A204.1 (cell line): Measurements from ENCODE around the gene HID1.
"Not testable (repeated sequence)": the region's sequence is repeated elsewhere in the genome, so short reads cannot be mapped to it uniquely, and the experiment has no call there.

Source experiments
- FAIRE-seq: peaks from 2 replicates; lab custom pipeline; 2012; peaks lifted over from hg19 to GRCh38; lab: Jason Lieb, UNC

The HID1 gene, protein sequence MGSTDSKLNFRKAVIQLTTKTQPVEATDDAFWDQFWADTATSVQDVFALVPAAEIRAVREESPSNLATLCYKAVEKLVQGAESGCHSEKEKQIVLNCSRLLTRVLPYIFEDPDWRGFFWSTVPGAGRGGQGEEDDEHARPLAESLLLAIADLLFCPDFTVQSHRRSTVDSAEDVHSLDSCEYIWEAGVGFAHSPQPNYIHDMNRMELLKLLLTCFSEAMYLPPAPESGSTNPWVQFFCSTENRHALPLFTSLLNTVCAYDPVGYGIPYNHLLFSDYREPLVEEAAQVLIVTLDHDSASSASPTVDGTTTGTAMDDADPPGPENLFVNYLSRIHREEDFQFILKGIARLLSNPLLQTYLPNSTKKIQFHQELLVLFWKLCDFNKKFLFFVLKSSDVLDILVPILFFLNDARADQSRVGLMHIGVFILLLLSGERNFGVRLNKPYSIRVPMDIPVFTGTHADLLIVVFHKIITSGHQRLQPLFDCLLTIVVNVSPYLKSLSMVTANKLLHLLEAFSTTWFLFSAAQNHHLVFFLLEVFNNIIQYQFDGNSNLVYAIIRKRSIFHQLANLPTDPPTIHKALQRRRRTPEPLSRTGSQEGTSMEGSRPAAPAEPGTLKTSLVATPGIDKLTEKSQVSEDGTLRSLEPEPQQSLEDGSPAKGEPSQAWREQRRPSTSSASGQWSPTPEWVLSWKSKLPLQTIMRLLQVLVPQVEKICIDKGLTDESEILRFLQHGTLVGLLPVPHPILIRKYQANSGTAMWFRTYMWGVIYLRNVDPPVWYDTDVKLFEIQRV

DNA sequence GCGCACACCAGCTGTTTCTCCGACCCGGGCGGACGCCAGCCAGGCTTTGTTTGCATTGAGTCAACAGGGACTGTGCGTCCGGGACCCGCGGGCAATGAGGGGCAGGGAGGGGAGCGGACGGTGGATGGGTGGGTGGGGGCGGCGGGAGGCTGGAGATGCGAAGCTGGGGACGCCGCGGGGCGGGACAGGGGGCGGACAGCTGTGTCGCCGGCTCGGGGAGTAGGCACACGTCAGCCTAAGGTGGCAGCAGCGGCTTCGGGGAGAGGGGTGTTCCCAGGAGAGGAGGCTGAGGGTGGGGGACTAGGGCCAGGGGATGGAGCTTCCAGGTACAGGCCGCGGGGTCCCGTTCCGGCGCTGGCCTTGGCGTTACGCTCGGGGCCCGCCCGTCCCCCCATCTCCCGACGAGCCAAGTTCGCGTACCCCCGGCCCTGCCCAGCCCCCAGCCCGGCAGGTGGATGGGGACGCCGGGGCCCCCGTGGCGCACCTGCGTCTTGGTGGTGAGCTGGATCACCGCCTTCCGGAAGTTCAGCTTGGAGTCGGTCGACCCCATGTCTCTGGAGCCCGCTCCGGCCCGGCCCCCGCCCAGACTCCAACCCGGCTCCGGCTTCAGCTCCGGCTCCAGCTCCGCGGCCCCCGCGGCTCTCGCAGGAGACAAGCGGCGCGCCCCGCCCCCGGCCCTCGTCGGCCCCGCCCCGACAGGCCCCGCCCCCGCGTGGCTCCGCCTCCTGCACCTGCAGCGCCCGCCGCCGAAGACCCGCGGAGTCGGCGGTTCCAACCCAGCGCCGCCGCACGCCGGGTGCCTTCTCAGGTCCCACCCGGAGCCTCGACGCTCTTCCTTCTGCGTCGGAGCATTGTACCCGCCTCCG, at the start of gene HID1:
HID1 (minus strand) TSS at position 653 of the 866 bp plus-strand sequence; CDS start at position 550, 103 bp downstream.
- FAIRE-seq = no peak

DNA sequence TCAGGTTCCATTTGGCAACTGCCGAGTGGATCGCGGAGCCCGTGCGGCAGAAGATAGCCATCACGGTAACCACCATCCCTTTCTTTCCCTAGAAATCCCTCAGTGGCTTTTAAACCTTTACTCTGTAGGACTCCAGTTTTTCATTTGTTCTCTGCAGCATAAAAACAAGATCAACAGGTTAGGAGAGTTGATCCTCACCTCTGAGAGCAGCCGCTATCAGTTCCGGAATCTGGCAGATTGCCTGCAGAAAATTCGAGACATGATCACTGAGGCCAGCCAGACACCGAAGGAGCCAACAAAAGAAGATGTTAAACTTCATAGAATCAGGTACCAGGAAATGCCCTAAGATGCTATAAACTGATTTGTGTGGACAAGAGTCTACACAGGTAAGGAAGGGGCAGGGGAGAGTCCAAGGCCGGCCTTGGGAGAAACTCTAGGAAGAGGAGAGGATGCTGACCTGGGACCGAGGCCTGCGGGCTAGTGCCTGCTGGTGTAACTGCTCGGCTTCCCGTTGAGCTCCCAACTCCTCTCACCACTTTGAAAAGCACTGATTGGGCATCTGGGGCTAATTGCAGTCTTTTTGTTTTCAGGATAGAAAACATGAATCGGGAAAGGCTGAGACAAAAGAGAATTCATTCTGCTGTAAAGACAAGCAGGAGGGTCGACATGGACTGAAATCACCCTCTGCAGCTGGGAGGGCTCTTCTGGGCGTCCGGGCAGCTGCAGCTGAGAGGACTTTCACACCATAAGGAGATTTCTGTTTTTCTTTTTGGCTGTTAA, 48.0 kb upstream of the HID1 start:
- FAIRE-seq = no peak

DNA sequence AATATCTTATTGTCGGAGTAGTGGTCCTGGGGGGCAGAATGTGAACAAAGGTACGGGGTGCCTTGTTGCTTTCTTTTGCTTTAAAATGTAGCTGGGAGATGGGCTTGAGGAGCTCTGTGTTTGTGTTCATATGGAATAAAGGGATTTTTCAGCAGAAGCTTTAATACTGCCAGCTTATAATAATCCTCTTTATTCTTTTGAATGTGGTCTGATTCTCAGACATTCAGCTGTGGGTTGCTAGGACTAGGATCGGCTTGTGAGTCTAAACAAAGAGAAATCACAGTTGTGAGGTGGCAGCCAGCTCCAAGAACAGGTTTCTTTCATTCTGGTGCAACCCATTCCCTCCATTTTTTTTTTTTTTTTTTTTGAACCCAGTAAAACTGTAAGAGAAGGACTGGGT, 47.2 kb upstream of the HID1 start:
- FAIRE-seq = no peak

DNA sequence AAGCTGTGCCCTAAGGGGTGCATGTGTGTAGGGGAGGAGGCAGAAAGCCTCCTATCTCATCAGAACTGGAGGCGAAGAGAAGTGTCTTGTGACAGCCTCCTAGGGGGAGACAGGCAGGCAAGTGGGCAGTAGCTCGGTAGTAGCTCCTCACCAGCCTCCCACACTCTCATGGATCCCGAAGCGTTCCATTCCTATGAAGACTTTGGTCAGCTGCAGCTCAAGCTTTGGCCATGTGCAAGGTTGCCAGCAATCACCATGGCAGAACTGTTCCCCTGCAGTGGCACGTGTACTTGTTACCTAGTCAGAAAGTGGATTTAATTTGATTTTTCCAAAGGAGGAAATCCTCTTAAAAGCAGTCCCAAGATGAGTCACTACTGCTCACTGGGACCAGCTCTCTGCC, 46.6 kb upstream of the HID1 start:
- FAIRE-seq = no peak

DNA sequence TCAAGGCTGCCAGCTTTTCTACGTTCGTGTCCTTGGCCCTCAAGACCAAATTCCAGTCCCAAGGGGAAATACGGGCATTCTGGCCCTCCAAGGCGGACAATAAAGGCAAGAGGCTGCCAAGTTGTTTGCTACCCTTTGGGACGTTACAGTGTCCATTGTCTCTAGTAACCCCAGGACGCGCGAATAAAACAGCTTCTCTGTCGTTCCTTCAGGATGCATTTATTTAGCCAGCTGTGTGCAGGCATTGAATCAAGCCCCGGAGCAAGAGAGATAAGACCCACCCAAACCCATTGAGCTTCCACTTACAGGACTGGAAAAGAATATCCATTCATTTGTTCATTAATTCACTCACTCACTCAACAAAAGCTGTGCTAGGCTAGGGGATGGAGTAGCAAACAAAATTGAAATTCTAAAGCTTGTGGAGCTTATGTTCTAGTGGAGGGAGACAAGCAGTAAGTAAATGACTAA, 40.6 kb upstream of the HID1 start:
- FAIRE-seq = no peak

DNA sequence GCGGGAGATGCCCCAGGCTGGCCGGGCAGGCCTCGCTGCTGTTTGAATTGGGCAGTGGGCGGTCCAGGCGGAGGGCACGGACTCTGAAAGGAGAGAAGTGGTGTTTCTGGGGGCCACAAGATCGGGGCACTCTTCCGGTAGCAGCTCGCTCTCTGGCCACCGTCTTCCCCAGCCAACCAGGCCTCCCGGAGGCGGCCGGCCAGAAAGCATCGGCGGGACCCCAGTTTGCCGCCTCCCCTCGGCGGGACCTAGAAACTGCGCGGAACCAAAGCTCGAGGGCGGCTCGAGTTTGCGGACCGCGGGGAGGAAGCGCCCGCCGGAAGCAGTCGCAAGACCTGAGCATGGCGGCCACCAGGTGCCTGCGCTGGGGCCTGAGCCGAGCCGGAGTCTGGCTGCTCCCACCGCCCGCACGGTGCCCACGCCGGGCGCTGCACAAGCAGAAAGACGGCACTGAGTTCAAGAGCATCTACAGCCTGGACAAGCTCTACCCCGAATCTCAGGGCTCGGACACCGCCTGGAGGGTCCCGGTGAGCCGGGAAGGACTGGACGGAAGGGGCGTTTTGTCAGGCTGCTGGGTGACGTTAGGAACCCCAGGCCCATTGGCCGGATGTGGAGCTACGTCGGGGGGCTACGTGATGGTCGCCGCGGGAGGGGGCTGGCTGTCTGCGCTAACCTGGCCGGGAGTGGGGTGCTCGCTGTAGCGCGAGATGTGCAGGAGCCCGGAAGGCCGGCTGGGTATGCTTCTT, 40.0 kb upstream of the HID1 start, which contains the start of gene MRPL58:
MRPL58 (plus strand) TSS at position 325 of the 746 bp plus-strand sequence; CDS start at position 342, 17 bp downstream.
- FAIRE-seq = no peak

DNA sequence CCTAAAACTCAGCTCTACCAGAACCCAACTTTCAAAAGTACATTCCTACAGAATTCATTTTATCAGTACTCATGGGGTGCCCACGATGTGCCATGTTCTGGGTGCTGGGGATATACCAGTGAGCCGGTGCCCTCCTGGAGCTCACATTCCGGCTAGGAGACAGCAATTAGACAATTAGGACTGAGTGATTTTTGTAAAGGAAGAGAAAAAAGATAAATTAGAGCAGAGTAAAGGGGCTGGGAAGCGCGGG, 39.5 kb upstream of the HID1 start:
- no peak for FAIRE-seq

DNA sequence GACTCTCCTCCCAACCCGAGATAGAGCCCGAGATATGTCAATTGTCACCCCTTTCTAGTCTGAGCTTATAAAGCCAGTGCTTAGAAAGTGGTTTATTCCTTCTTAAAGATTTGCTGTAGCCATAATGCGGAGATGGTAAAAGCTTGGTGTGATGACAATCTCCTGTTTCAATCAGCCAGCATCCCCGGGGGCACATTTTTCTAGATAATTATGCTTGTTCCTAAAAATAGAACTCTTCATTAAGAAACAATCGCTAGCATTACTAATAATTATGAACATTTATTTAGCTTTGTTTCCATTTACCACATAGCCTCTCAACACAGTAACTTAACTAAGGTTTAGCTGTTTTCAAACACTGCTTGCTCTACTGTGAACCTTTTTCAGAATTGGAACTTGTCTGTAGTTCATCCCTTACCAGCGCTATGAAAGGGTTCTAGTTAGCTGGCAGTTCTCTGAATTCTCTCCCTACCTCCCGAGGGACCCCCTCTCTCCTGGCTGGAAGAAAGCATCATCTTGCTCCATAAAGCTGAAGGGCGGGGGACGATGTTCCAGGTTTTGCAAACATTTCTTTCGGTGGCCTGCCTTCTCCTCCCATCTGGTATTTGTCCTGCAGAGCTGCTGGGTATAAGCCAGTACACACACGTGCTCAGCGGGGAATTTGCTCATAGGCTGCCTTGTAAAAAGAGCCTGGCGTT, 39.0 kb upstream of the HID1 start:
- no peak for FAIRE-seq

DNA sequence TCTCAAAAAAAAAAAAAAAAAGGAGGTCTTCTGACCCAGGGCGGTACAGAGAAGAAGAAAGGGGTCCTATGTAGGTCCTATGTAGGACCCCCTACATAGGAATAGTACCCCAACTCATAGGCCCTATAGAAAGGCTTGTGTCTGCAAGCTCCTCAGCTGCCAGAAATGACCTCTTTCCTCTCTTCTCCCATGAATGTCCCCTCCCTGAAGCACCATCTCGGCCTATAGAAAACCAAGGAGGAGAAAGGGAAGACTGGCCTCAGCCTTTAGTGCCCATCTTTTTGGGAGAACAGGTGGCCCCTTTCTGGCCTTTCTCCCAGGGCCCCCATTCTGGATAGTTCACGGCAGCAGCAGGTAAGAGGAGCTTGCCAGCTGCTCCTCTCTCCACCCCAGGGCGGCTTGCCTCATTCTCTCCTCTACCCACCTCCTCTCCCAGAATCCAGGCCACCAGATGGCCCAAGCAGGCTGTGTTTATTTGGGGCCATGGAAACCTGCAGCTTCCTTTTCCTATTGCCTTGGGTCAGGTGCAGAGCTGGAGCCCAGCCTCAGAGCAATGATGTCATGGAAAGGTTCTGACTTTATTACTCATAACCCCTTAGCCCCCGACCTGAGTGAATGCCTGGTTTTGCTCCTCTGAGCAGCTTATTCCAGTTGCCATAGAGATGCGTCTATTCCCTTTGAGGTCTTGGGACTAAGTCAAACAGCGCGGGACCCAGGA, 38.3 kb upstream of the HID1 start:
- no peak for FAIRE-seq

DNA sequence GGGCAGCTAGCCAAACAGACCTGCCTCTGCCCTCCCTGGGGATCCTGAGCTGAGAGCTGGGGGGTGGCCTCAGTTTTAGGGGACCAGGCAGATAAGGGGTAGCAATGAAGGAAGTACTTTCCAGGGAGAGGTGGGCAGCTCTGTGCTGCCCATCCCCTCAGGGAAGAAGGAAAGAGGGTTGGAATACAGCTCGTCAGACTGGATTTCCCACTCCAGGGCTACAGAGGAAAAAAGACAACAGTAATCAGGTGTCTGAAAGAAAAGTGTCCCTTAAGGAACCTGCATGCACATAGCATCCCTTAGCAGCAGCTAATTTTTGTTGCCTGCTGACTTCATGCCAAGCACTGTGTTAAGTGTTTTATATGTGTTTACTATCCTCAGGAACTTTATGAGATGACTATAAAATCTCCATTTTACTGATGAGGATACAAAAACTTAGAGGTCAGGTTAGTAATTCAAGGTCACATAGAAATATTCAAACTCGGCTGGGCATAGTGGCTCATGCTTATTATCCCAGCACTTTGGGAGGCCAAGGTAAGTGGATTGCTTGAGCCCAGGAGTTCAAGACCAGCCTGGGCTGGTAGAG, 36.7 kb upstream of the HID1 start:
- FAIRE-seq = no peak

DNA sequence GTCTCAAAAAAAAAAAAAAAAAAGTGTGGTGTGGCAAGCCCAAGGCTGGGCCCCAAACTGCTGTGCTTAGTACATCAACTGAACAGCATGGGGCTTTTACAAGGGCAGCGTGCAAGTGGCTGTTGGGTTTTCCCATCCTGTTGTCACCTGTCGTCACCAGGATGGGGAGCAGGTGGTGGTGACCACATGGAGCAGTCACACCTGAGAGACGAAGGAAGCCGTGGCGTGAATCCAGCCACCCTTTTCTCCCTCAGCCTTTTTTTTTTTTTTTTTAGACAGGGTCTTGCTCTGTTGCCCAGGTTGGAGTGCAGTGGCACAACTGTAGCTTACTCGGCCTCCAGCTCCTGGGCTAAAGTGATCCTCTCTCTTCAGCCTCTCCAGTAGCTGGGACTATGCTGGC, 35.8 kb upstream of the HID1 start:
- no peak for FAIRE-seq

DNA sequence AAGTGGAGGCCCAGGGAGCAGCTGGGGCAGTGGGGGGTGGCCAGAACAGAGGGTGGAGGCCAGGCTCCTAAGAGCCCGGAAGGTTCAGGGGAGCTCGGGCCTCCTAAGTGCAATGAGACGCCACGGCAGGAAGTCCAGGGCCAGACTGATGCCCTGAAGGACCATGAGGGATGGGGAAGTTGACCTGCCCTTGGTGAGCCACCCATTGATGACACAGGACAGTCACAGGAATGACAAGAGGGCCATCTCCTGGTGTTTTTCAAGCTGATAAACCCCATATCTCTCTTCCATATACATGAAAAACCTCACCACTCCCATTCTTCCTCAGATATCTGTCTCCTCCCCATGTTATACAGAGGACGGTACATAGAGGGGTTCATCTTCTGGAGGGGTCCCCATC, 34.1 kb upstream of the HID1 start:
- FAIRE-seq = no peak

DNA sequence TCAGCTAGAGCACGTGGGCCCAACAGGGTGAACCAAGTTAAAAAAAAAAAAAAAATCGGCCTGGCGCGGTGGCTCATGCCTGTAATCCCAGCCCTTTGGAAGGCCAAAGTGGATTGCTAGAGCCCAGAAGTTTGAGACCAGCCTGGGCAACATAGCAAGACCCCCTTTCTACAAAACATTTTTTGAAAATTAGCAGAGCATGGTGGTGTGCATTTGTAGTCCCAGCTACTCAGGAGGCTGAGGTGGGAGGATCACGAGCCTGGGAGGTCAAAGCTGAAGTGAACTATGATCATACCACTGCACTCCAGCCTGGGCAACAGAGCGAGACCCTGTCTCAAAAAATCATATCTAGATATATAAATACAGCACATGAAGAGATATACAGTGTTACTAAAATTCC, 33.5 kb upstream of the HID1 start:
- not testable (repeated sequence) for FAIRE-seq

DNA sequence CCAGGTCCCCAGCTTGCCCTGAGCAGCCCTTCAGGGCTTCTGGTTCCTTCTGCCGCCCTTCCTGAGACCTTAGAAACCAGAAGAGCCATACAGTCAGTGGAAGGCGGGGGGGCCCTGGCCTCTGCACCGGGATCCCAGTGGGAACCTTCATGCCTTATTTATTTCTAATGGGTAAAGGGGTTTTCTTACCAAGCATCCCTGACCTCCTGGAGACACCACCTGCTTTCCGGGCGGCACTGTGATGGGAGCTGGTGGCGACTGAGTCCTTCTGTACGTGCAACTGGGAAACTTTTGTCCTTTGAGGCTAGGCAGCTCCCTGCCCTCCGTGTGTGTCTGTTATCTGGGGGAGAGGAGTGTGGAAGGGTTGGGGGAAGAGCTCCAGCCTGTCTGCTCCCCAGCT, 32.7 kb upstream of the HID1 start:
- FAIRE-seq = no peak

DNA sequence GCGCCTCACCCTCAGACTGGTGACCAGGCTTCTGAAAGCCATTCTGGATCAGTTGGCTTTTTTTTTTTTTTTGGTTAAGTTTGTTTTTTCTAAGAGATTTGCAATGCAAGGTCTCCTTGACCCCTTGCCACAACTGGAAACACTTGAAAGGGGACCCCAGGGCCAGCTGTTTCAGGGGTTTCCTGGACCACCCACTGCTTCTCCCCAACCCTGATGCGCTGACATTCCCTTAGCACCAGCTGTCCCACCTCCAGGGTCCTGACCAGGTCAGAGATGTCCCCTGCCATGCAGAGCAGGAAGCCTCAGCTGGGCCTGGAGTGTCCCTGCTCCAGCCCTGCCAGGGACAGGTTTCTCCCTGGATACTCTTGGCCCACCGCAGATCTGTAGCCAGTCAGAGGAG, 31.8 kb upstream of the HID1 start:
- no peak for FAIRE-seq

DNA sequence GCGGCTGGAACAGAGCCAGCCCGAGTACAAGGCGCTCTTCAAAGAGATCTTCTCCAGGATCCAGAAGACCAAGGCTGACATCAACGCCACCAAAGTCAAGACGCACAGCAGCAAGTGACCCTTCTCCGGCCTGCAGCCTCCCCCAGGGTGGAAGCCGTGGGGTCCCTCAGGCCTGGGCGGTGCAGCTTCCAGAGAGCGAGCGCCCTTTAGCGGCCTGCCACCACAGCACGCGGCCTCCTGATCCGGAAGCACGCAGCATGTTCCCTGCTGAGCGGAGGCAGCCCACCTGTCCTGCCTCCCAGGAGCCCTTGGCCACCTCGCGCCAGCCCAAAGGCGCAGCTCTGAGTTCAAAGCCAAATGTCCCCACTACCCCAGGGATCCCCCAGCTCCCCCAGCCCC, 31.4 kb upstream of the HID1 start:
- no peak for FAIRE-seq

DNA sequence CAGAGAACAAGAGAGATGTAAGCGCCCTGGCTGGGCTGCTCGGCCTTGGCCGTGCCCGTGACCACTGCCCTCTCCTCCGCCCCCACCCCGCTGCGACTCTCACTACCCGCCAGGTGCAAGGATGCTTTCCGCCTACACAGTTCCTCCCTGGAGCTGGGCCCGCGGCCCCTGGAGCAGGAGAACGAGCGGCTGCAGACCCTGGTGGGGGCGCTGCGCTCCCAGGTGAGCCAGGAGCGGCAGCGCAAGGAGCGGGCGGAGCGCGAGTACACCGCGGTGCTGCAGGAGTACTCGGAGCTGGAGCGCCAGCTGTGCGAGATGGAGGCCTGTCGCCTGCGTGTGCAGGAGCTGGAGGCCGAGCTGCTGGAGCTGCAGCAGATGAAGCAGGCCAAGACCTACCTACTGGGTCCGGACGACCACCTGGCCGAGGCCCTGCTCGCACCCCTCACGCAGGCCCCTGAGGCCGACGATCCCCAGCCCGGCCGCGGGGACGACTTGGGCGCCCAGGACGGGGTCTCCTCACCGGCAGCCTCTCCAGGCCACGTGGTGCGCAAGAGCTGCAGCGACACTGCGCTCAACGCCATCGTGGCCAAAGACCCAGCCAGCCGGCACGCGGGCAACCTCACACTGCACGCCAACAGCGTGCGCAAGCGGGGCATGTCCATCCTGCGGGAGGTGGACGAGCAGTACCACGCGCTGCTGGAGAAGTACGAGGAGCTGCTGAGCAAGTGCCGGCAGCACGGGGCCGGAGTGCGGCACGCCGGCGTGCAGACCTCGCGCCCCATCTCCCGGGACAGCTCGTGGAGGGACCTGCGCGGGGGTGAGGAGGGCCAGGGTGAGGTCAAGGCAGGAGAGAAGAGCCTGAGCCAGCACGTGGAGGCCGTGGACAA, 30.8 kb upstream of the HID1 start:
- no peak for FAIRE-seq
